ENCODE results near the gene TRIAP1. TPM values are rescaled to one million over a fixed set of nuclear protein-coding genes. Genes with fewer than 3 reads are reported as not detected.

The TRIAP1 gene
- total RNA-seq, 6 donors from 2014 or later: 5.2 to 21.1 (median 18.7) TPM; not detected in 1

- Histone ChIP-seq H3K27me3 (no peaks in the 10 kb centered on the region), H3K27ac (no peak overlapping the region), H3K4me1 (no peaks in the 10 kb centered on the region), H3K36me3 (no peaks in the 10 kb centered on the region), H3K4me3 (no peak overlapping the region), H3K9me3 (no peaks in the 10 kb centered on the region)
- 90 to 95% methylated on average over 4 of the region's 4 CpGs for WGBS, 2 donors
- TF ChIP-seq EP300 (IDR thresholded peaks at IDR 0.05) (no peak), CTCF (IDR thresholded peaks at IDR 0.05) (no peak), POLR2A (IDR thresholded peaks at IDR 0.05) (no peak), POLR2AphosphoS5 (IDR thresholded peaks at IDR 0.05) (no peak)
- ATAC-seq (ENCODE audit: low FRiP score in 2 of 2): no peak
- no peak for DNase-seq
These were observed 28.1 kb downstream of the TRIAP1 start for GRCh38 chr12:120417917-120418580.

GRCh38 chr12:120416490-120417216, 29.5 kb downstream of the TRIAP1 start:
- Histone ChIP-seq H3K27me3 (no peaks in the 10 kb centered on the region), H3K9me3 (no peaks in the 10 kb centered on the region), H3K36me3 (no peaks in the 10 kb centered on the region), H3K4me3 (no peak overlapping the region), H3K27ac (no peak overlapping the region), H3K4me1 (no peaks in the 10 kb centered on the region)
- ATAC-seq (ENCODE audit: low FRiP score in 2 of 2) (no peak), DNase-seq (no peak)
- TF ChIP-seq POLR2A (IDR thresholded peaks at IDR 0.05) (no peak), CTCF (IDR thresholded peaks at IDR 0.05) (no peak)
- 74 to 81% methylated on average over 7 of the region's 7 CpGs for WGBS, 2 donors

- TF ChIP-seq EP300 (IDR thresholded peaks at IDR 0.05): no peak
- TF ChIP-seq POLR2A (IDR thresholded peaks at IDR 0.05): no peak
- no peak for TF ChIP-seq POLR2AphosphoS5 (IDR thresholded peaks at IDR 0.05)
- no peaks in the 10 kb centered on the region for H3K9me3 ChIP-seq
- no peak overlapping the region for H3K27ac ChIP-seq
- H3K4me3 ChIP-seq: no peak overlapping the region
- H3K27me3 ChIP-seq: no peaks in the 10 kb centered on the region
- ATAC-seq (ENCODE audit: low FRiP score in 2 of 2): peak in 1 of 2 donors; percentile 26
- no peaks in the 10 kb centered on the region for H3K4me1 ChIP-seq
- peak; percentile 28 to 43 for DNase-seq
- WGBS, 2 donors: 59 to 72% methylated on average over 13 of the region's 13 CpGs
- H3K36me3 ChIP-seq: no peaks in the 10 kb centered on the region
These were observed 32.1 kb downstream of the TRIAP1 start for GRCh38 chr12:120413901-120414695.

- no peaks in the 10 kb centered on the region for H3K27me3 ChIP-seq
- TF ChIP-seq POLR2AphosphoS5 (IDR thresholded peaks at IDR 0.05) (no peak), EP300 (IDR thresholded peaks at IDR 0.05) (no peak), CTCF (IDR thresholded peaks at IDR 0.05) (no peak), POLR2A (IDR thresholded peaks at IDR 0.05) (no peak)
- H3K27ac ChIP-seq: no peak overlapping the region
- no peak for DNase-seq
- H3K9me3 ChIP-seq: no peaks in the 10 kb centered on the region
- no peaks in the 10 kb centered on the region for H3K36me3 ChIP-seq
- WGBS, 2 donors: 87 to 89% methylated on average over 7 of the region's 7 CpGs
- H3K4me3 ChIP-seq: no peak overlapping the region
- no peaks in the 10 kb centered on the region for H3K4me1 ChIP-seq
- ATAC-seq (ENCODE audit: low FRiP score in 2 of 2): no peak
These were observed 33.8 kb downstream of the TRIAP1 start for GRCh38 chr12:120412421-120412820.

GRCh38 chr12:120408771-120409170, 37.4 kb downstream of the TRIAP1 start:
- no peak overlapping the region for H3K27ac ChIP-seq
- no peaks in the 10 kb centered on the region for H3K4me1 ChIP-seq
- no peaks in the 10 kb centered on the region for H3K9me3 ChIP-seq
- no peaks in the 10 kb centered on the region for H3K36me3 ChIP-seq
- DNase-seq (no peak), ATAC-seq (ENCODE audit: low FRiP score in 2 of 2) (no peak)
- TF ChIP-seq POLR2AphosphoS5 (IDR thresholded peaks at IDR 0.05) (no peak), EP300 (IDR thresholded peaks at IDR 0.05) (no peak), CTCF (IDR thresholded peaks at IDR 0.05) (no peak), POLR2A (IDR thresholded peaks at IDR 0.05) (no peak)
- WGBS, 2 donors: 95 to 97% methylated on average over 11 of the region's 11 CpGs
- H3K27me3 ChIP-seq: no peaks in the 10 kb centered on the region
- H3K4me3 ChIP-seq: no peak overlapping the region
